Aortic smooth muscle cell (primary cell): Measurements from ENCODE around the gene PNMT. TPM values are rescaled to one million over a fixed set of nuclear protein-coding genes. Genes with fewer than 3 reads are reported as not detected.

Source experiments
- total RNA-seq: library from RNA; depleted of rRNA; stranded (reverse); fragments of >200 nt; gene quantifications from 2 replicates; pipeline ENCODE4 v1.2.3, GENCODE V29; 2014

Gene PNMT, protein sequence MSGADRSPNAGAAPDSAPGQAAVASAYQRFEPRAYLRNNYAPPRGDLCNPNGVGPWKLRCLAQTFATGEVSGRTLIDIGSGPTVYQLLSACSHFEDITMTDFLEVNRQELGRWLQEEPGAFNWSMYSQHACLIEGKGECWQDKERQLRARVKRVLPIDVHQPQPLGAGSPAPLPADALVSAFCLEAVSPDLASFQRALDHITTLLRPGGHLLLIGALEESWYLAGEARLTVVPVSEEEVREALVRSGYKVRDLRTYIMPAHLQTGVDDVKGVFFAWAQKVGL
- not detected in 2 replicates for total RNA-seq

GRCh38 chr17:39667945-39668924 is at the start of gene PNMT:
PNMT (plus strand) TSS chr17:39668453; CDS start chr17:39668476, 23 bp downstream.

GRCh38 chr17:39626171-39627046 is 41.8 kb upstream of the PNMT start, which contains the start of gene PPP1R1B:
PPP1R1B (plus strand) TSS chr17:39626952; CDS start chr17:39627393, 441 bp downstream.

GRCh38 chr17:39636927-39637736 is 31.1 kb upstream of the PNMT start, which contains the start of gene STARD3:
STARD3 (plus strand) TSS chr17:39637144; CDS start chr17:39653532, 16,388 bp downstream.

DNA sequence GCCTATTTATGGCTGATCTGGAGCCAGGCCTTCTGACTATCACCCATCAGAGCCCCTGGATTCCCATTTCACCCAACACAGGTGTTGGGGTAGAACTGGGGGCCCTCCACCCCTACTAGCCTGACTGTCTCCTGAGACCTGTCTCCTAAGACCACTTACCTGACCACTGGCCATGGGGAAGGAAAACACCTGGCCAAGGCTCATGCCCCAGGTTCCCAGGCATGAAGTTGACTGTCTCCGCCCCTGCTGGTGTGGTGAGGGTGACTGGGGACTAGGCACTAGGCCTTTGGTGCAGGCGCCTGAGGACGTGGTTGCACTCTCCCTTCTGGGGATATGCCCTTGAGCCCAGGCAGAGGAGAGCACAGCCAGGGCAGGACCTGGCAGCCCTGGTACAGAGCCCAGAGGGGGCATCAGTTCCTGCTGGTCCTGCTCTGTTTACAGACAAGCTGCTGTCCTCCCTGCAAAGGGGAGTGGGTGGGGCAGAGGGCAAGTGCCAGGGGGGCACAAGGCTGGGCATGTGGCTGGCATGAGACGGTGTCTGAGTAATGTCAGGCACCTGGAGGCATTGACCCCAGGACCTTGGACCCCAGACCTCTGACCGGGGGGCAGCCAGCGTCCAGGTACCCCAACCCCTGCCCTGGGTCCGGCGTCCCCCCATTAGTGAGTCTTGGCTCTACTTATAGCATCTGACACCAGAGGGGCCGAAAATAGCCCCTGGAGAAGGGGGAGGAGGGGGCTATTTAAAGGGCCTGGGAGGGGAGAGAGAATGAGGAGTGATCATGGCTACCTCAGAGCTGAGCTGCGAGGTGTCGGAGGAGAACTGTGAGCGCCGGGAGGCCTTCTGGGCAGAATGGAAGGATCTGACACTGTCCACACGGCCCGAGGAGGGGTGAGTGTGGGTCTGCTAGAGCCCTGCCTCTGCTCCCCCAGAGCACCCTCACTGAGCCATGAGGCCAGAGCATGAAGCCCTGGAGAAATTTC is 3.4 kb upstream of the PNMT start, which contains the start of gene TCAP:
TCAP (plus strand) TSS at position 769 of the 981 bp plus-strand sequence; CDS start at position 780, 11 bp downstream.

GRCh38 chr17:39687546-39688474 is 19.6 kb downstream of the PNMT start, which contains the start of gene PGAP3:
PGAP3 (minus strand) TSS chr17:39688057; CDS start chr17:39688014, 43 bp downstream.

DNA sequence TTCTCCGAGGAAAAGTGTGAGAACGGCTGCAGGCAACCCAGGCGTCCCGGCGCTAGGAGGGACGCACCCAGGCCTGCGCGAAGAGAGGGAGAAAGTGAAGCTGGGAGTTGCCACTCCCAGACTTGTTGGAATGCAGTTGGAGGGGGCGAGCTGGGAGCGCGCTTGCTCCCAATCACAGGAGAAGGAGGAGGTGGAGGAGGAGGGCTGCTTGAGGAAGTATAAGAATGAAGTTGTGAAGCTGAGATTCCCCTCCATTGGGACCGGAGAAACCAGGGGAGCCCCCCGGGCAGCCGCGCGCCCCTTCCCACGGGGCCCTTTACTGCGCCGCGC is 31.5 kb downstream of the PNMT start, which contains the start of gene ERBB2:
ERBB2 (plus strand) TSS at position 247 of the 330 bp plus-strand sequence. CDS start 175 bp downstream, outside the sequence.

Other genes starting within 250 kb of the PNMT start
- gene MED1, start 217.2 kb upstream of the PNMT start, total RNA-seq: 18.7 and 19.0 TPM in 2 replicates
- gene CDK12, start 207.0 kb upstream of the PNMT start, total RNA-seq: 22.7 and 24.4 TPM in 2 replicates
- gene NEUROD2, start 60.5 kb upstream of the PNMT start, total RNA-seq: not detected in 2 replicates
- gene PPP1R1B, start 41.5 kb upstream of the PNMT start, total RNA-seq: 0.25 and 3.4 TPM in 2 replicates
- gene STARD3, start 31.3 kb upstream of the PNMT start, total RNA-seq: 21.4 and 23.8 TPM in 2 replicates
- gene TCAP, start 3.1 kb upstream of the PNMT start, total RNA-seq: 0.37 and 0.40 TPM in 2 replicates
- 11.9 and 12.4 TPM in 2 replicates for gene PGAP3, start 19.6 kb downstream of the PNMT start, total RNA-seq
- 28.9 and 46.1 TPM in 2 replicates for gene ERBB2, start 31.6 kb downstream of the PNMT start, total RNA-seq
- 20.5 and 21.4 TPM in 2 replicates for gene MIEN1, start 62.1 kb downstream of the PNMT start, total RNA-seq
- 0.50 and 1.5 TPM in 2 replicates for gene GRB7, start 69.5 kb downstream of the PNMT start, total RNA-seq
- gene IKZF3, start 195.9 kb downstream of the PNMT start, total RNA-seq: not detected in 2 replicates
- not detected in 2 replicates for gene ZPBP2, start 199.7 kb downstream of the PNMT start, total RNA-seq